AG09309 (cell line): ENCODE data around the gene PIK3CD.
A peak's percentile ranks its signal among the peaks of the same experiment; 100 is the strongest.

ENCODE experiments used
- DNase-seq: peaks from one replicate; pipeline ENCODE4 v3.0.0-alpha.2; 2010; ENCODE audit warnings: low read depth
- H3K4me3 ChIP-seq: 2 replicates; pipeline ENCODE4 v1.5.1; 2011; ENCODE audit warnings: mild to moderate bottlenecking, low read depth, low read length, moderate library complexity; ENCODE audit not compliant: control insufficient read depth
- TF ChIP-seq, protein P1 (sequence below): IDR thresholded peaks from 2 replicates; pipeline ENCODE4 v1.5.1; 2011; ENCODE audit warnings: mild to moderate bottlenecking, low read depth, low read length, inconsistent platforms; ENCODE audit not compliant: insufficient read depth, control insufficient read depth; ENCODE audit errors: missing control alignments

The PIK3CD gene

GRCh38 chr1:9655836-9656235, 4.3 kb downstream of the PIK3CD start:
- TF ChIP-seq, protein P1, sequence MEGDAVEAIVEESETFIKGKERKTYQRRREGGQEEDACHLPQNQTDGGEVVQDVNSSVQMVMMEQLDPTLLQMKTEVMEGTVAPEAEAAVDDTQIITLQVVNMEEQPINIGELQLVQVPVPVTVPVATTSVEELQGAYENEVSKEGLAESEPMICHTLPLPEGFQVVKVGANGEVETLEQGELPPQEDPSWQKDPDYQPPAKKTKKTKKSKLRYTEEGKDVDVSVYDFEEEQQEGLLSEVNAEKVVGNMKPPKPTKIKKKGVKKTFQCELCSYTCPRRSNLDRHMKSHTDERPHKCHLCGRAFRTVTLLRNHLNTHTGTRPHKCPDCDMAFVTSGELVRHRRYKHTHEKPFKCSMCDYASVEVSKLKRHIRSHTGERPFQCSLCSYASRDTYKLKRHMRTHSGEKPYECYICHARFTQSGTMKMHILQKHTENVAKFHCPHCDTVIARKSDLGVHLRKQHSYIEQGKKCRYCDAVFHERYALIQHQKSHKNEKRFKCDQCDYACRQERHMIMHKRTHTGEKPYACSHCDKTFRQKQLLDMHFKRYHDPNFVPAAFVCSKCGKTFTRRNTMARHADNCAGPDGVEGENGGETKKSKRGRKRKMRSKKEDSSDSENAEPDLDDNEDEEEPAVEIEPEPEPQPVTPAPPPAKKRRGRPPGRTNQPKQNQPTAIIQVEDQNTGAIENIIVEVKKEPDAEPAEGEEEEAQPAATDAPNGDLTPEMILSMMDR: no peak
- DNase-seq: no peak
- H3K4me3 ChIP-seq: no peak overlapping the region

GRCh38 chr1:9657521-9658032, 6.0 kb downstream of the PIK3CD start:
- H3K4me3 ChIP-seq: no peak overlapping the region
- TF ChIP-seq, protein P1: no peak
- no peak for DNase-seq

DNA sequence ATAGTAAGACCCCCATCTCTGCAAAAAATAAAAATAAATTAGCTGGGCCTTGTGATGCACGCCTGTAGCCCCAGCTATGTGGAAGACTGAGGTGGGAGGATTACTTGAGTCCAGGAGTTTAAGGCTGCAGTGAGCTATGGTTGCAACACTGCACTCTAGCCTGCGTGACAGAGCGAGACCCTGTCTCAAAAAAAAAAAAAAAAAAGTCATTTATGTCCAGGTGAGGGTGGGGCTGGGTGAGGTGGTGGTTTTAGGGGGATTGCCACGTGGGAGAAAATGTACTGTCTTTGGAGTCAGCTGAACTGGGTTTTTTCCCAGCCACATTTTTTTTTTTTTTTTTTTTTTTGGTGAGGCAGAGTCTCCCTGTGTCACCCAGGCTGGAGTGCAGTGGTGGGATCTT, 6.7 kb downstream of the PIK3CD start:
- H3K4me3 ChIP-seq: no peak overlapping the region
- TF ChIP-seq, protein P1: no peak
- no peak for DNase-seq

- TF ChIP-seq, protein P1: no peak
- peak; percentile 45 for DNase-seq
- H3K4me3 ChIP-seq: no peak overlapping the region
Measured at GRCh38 chr1:9659328-9659727, 7.8 kb downstream of the PIK3CD start.

DNA sequence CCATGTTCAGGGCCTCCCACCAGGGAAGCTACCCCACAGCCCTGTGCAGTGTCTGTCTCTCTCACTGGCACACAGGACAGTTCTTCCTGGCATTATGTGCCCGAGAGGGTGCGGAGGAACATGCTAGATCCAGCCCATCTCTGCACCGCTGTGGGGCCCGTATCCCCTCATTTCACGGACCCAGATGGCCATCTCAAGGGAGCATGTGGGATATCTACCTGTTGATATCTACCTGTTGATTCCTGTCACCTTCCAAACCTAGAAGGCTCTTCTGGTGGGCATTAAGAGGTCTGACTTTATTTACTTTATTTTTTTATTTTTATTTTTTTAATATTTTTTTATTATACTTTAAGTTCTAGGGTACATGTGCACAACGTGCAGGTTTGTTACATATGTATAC, 11.7 kb downstream of the PIK3CD start:
- H3K4me3 ChIP-seq: no peak overlapping the region
- TF ChIP-seq, protein P1: no peak
- no peak for DNase-seq

GRCh38 chr1:9665193-9665592, 13.7 kb downstream of the PIK3CD start:
- no peak for DNase-seq
- TF ChIP-seq, protein P1: no peak
- H3K4me3 ChIP-seq: no peak overlapping the region

- no peak for DNase-seq
- TF ChIP-seq, protein P1: no peak
Measured at GRCh38 chr1:9668080-9668479, 16.5 kb downstream of the PIK3CD start.

More at GRCh38 chr1:9668080-9668479, 16.5 kb downstream of the PIK3CD start:
- H3K4me3 ChIP-seq: no peak overlapping the region
